ENCODE data around the gene KRTAP4-1. TPM values are rescaled to one million over a fixed set of nuclear protein-coding genes. Genes with fewer than 3 reads are reported as not detected.
"Not testable (repeated sequence)": the region's sequence is repeated elsewhere in the genome, so short reads cannot be mapped to it uniquely, and the experiment has no call there.

The KRTAP4-1 gene
- polyA plus RNA-seq, 3 donors from 2014 or later = not detected

DNA sequence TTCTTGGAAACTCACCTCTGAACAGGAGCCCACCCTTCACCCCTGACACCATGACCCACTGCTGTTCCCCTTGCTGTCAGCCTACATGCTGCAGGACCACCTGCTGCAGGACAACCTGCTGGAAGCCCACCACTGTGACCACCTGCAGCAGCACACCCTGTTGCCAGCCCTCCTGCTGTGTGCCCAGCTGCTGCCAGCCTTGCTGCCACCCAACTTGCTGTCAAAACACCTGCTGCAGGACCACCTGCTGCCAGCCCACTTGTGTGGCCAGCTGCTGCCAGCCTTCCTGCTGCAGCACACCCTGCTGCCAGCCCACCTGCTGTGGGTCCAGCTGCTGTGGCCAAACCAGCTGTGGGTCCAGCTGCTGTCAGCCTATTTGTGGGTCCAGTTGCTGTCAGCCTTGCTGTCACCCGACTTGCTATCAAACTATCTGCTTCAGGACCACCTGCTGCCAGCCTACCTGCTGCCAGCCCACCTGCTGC lies 5.2 kb upstream of the KRTAP4-1 start, which contains the start of gene KRTAP9-1:
KRTAP9-1 (plus strand) TSS at position 51 of the 482 bp plus-strand sequence; CDS start at position 51, 0 bp downstream.
- H3K27ac Mint-ChIP-seq, DNase-seq, H3K36me3 Mint-ChIP-seq, H3K4me1 Mint-ChIP-seq, H3K4me3 Mint-ChIP-seq, H3K9me3 Mint-ChIP-seq: not testable (repeated sequence)
- H3K27me3 Mint-ChIP-seq (ENCODE audit: low read depth in 3 of 3) = peaks cover 5 to 22% (median 6%) of the 10 kb centered on the region in 3 donors

DNA sequence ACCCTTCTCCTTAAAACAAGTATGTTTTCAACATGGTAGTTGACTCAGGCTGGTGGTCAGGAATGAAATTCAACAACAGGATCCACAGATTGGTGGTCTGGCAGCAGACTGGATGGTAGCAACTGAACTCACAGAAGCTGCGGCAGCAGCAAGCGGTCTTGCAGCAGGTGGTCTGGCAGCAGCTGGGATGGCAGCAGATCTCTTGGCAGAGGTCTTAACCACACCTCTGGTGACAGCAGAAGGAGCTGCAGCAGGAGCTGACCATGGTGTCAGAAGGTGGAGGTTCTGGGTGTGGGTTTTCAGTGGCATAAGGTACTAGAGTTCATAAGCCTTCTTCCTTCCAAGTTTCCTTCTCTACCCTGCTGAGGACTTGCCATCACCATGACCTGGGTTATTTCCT lies 2.2 kb upstream of the KRTAP4-1 start:
- Mint-ChIP-seq H3K9me3 (peaks cover 0 to 3% (median 0%) of the 10 kb centered on the region in 6 donors), H3K4me3 (no peak overlapping the region), H3K27ac (no peak overlapping the region), H3K27me3 (ENCODE audit: low read depth in 3 of 3) (peaks cover 8 to 22% (median 9%) of the 10 kb centered on the region in 3 donors), H3K36me3 (no peaks in the 10 kb centered on the region), H3K4me1 (no peaks in the 10 kb centered on the region)
- DNase-seq = no peak

DNA sequence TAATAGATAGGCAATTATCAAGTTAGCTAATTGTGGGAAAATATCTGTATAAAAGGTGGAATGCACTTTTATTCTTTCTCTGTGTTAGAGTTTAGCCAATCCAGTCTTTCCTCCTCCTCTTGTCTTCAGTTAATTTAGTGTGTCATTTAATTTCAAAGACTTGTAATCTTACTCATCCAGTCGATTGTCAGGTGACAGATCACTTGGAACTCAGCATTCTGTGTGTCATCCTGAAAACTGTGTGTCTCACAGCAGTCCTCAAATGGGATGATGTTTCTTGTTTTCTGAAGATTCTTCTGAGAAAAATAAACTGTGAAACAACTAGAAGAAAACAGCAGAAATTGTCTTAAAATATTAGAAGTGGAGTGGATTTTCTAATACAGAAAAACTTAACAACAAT lies 290 bp upstream of the KRTAP4-1 start:
- H3K36me3 Mint-ChIP-seq = no peaks in the 10 kb centered on the region
- no peaks in the 10 kb centered on the region for H3K9me3 Mint-ChIP-seq
- H3K27me3 Mint-ChIP-seq (ENCODE audit: low read depth in 3 of 3) = peaks cover 4 to 11% (median 5%) of the 10 kb centered on the region in 3 donors
- no peaks in the 10 kb centered on the region for H3K4me1 Mint-ChIP-seq
- H3K27ac Mint-ChIP-seq = no peak overlapping the region
- H3K4me3 Mint-ChIP-seq = no peak overlapping the region
- no peak for DNase-seq

DNA sequence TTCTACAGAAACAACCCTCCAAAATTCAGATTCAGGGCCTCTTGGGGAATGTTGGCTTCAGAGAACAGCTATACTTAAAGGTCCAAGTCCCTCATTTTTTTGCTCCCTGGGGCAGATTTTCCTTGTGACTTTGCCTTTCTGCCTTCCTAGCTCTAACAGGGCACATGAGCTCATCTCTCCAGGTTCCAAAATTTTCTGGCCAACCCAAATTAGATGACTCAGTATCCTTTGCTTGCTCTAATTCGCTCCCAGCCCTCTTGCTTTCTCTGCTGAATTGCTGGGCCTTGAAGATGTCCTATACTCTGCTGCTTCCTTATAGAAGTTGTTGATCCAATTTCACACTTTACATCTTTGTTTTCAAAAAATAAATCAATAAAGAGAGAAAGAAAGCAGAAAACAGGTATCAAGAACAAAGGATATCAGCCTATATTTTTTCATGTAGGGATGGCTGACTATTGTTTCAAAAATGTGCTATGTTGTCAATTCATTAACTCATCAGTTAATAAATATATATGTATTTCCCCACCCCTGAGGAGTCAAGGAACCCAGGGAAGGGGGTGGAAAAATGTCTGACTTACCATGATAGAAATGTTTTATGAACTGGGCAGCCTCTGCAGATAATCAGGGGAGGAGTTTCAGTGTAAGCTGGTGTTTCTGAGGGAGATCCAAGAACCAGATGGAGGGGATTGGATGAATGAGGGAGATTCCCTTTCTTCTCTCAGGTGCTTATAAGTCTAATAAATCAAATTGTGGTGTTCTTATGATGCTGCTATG lies 5.7 kb downstream of the KRTAP4-1 start:
- DNase-seq = no peak
- Mint-ChIP-seq H3K36me3 (no peaks in the 10 kb centered on the region), H3K9me3 (no peaks in the 10 kb centered on the region), H3K4me3 (no peak overlapping the region), H3K4me1 (no peaks in the 10 kb centered on the region), H3K27me3 (ENCODE audit: low read depth in 3 of 3) (peaks cover 0 to 3% (median 2%) of the 10 kb centered on the region in 3 donors), H3K27ac (no peak overlapping the region)

DNA sequence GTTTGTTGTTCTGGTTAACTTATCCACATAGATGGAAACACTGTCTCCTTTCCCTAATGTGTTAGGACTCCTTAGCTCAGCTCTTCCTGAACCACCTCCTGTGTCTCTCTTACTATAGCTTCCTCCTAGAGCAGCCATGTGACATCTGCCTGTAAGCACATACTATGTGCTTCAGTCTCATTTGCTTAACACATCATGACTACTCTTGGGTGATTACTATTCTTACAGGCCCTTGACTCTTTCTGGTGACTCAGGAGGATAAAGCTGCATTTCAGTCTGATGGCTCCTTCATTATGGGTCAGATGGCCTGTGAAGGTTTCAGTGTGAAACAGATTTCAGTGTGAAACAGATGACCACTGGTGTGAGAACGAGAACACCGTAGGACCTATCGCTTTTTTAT lies 6.4 kb downstream of the KRTAP4-1 start:
- Mint-ChIP-seq H3K27ac (no peak overlapping the region), H3K36me3 (no peaks in the 10 kb centered on the region), H3K9me3 (no peaks in the 10 kb centered on the region), H3K4me3 (no peak overlapping the region), H3K4me1 (no peaks in the 10 kb centered on the region), H3K27me3 (ENCODE audit: low read depth in 3 of 3) (peaks cover under 1 to 8% (median 2%) of the 10 kb centered on the region in 3 donors)
- no peak for DNase-seq

DNA sequence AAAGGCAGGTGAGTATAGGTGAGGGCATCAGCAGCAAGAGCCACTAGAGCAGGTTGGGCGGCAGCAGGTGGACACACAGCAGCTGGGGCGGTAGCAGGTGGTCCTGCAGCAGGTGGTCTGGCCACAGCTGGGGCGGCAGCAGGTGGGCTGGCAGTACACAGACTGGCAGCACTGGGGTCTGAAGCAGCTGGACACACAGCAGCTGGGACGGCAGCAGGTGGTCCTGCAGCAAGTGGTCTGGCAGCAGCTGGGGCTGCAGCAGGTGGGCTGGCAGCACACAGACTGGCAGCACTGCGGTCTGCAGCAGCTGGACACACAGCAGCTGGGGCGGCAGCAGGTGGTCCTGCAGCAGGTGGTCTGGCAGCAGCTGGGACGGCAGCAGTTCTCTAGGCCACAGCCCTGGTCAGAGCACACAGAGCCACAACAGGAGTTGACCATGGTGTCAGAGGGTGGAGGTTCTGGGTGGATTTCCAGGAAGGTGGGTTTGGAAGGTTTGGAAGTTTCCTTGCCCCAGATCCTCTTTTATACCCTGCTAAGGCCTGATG lies 6.9 kb downstream of the KRTAP4-1 start, which contains the start of gene KRTAP4-2:
KRTAP4-2 (minus strand) TSS at position 495 of the 545 bp plus-strand sequence; CDS start at position 438, 57 bp downstream.
- Mint-ChIP-seq H3K27ac (no peak within 1 kb of the TSS), H3K27me3 (ENCODE audit: low read depth in 3 of 3) (peaks cover 2 to 7% (median 2%) of the 10 kb centered on the region in 3 donors), H3K4me3 (no peak within 1 kb of the TSS), H3K9me3 (no peaks in the 10 kb centered on the region), H3K36me3 (no peaks in the 10 kb centered on the region), H3K4me1 (no peaks in the 10 kb centered on the region)
- DNase-seq = no peak

DNA sequence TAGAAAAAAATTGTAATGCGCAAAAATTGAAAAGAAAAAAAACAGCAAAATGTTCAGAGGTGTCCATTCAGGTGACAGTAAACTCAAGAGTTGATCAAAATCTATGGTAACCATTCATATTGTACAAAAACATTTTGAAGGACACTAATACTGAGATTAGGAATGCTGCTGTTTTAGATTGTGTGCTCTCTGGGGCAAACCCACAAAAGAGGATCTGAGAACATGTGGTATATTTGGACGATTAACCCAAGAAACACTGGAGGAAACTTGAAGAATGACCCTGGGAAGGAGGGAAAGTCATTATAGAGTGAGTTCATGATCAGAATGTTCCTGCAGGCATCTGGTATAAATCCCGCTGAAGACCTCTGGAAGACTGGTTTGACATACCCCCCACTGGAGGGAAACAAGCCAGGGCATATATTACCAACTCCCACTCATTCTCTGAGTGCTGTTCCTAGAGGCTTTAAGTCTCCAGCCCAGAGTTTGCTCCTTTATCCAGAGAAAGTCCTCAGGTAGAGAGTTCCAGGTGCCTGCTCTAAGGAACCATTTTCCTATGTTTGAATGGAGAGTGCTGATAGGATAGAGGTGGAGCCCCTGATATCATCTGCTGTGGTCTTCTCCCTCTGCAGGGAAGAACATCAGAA lies 7.8 kb downstream of the KRTAP4-1 start:
- H3K27me3 Mint-ChIP-seq (ENCODE audit: low read depth in 3 of 3) = peaks cover 2 to 7% (median 2%) of the 10 kb centered on the region in 3 donors
- H3K27ac Mint-ChIP-seq = no peak overlapping the region
- no peak overlapping the region for H3K4me3 Mint-ChIP-seq
- no peak for DNase-seq
- no peaks in the 10 kb centered on the region for H3K36me3 Mint-ChIP-seq
- H3K9me3 Mint-ChIP-seq = no peaks in the 10 kb centered on the region
- no peaks in the 10 kb centered on the region for H3K4me1 Mint-ChIP-seq

DNA sequence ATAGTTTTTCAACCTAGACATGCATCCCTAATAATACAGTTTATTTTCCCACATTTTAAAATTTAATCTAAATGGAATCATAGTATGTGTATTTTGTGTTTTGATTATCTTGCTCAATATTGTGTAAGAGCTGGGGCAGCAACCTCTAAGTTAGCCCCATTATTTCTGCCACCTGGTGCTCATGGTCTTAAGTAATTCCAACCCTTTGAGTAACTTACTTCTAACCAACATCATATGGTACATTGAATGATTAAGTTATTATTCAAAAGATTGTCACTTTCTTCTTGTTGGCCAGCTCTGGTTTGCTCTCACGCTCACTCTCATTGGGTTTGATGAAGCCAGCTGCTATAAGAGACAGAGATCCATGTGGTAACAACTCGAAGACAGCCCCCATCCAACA lies 12.8 kb downstream of the KRTAP4-1 start:
- no peak overlapping the region for H3K27ac Mint-ChIP-seq
- H3K27me3 Mint-ChIP-seq (ENCODE audit: low read depth in 3 of 3) = peaks cover 2 to 5% (median 4%) of the 10 kb centered on the region in 3 donors
- H3K4me3 Mint-ChIP-seq = no peak overlapping the region
- no peaks in the 10 kb centered on the region for H3K9me3 Mint-ChIP-seq
- no peaks in the 10 kb centered on the region for H3K4me1 Mint-ChIP-seq
- DNase-seq = no peak
- no peaks in the 10 kb centered on the region for H3K36me3 Mint-ChIP-seq

DNA sequence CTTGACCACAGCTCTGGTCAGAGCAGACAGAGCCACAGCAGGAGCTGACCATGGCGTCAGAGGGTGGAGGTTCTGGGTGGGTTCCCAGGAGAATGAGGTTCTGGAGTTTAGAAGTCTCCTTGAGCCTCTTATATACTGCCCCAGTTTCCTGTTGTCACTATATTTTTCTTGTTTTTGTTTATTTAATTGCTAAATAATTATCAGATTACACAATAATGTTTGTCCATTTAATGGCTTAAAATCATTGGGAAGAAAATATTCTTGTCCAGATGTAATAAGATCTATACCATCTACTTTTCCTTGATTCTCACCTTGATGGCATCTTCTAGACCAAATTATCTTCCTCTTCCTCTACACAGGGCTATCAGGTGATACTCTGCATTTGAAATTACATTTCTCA lies 16.6 kb downstream of the KRTAP4-1 start, which contains the start of gene KRTAP4-3:
KRTAP4-3 (minus strand) TSS at position 101 of the 400 bp plus-strand sequence; CDS start at position 52, 49 bp downstream.
- H3K27ac Mint-ChIP-seq = no peak within 1 kb of the TSS
- H3K4me1 Mint-ChIP-seq = no peaks in the 10 kb centered on the region
- no peaks in the 10 kb centered on the region for H3K36me3 Mint-ChIP-seq
- no peaks in the 10 kb centered on the region for H3K9me3 Mint-ChIP-seq
- H3K4me3 Mint-ChIP-seq = no peak within 1 kb of the TSS
- peaks cover 3 to 6% (median 5%) of the 10 kb centered on the region in 3 donors for H3K27me3 Mint-ChIP-seq (ENCODE audit: low read depth in 3 of 3)
- DNase-seq = no peak

DNA sequence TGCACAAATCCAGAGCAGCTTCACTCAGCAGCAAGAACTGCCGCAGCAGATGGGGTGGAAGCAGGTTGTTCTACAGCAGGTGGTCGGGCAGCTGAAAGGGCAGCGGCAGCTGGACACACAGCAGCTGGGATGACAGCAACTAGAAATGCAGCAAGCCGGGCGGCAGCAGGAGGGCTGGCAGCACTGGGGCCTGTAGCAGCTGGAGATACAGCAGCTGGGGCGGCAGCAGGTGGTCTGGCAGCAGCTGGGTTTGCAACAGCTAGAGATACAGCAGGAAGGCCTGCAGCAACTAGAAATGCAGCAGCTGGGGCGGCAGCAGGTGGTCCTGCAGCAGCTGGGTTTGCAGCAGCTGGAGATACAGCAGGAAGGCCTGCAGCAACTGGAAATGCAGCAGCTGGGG lies 17.1 kb downstream of the KRTAP4-1 start:
- DNase-seq = no peak
- H3K36me3 Mint-ChIP-seq = no peaks in the 10 kb centered on the region
- peaks cover 3 to 7% (median 5%) of the 10 kb centered on the region in 3 donors for H3K27me3 Mint-ChIP-seq (ENCODE audit: low read depth in 3 of 3)
- H3K27ac Mint-ChIP-seq = no peak overlapping the region
- no peaks in the 10 kb centered on the region for H3K9me3 Mint-ChIP-seq
- no peak overlapping the region for H3K4me3 Mint-ChIP-seq
- H3K4me1 Mint-ChIP-seq = no peaks in the 10 kb centered on the region

DNA sequence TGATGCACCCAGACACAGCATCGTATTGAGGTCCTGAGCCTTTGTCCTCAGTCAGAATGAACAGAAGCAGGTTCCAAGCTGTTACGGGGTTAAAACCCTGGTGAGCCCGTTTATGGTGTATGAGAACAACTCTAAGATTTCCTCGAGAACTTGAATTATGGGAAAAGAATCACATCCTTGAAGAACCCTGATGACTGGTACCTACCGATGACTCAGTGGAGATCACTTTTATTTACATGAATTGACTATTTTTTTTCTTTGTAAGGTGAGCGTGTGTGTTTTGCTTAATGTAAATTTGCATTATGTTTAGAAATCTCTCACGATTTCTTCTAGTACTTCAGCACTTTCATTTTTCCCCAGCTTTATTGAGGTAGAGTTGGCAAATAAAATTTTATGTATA lies 20.9 kb downstream of the KRTAP4-1 start:
- no peak for DNase-seq
- Mint-ChIP-seq H3K27ac (no peak overlapping the region), H3K4me3 (no peak overlapping the region)

DNA sequence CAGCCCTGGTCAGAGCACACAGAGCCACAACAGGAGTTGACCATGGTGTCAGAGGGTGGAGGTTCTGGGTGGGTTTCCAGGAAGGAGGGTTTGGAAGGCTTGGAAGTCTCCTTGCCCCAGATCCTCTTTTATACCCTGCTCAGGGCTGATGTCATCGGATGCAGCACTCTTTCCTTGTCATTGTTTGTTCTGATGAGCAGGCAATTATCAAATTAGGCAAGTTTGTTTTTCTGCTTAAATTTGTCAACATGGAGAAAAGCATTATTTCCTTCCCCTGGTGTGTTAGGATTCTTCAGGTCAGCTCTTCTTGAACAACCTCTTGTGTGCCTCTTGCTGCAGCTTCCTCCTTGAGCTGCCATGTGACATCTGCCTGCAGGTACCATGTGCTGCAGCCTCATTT lies 24.1 kb downstream of the KRTAP4-1 start, which contains the start of gene KRTAP4-4:
KRTAP4-4 (minus strand) TSS at position 101 of the 400 bp plus-strand sequence; CDS start at position 44, 57 bp downstream.
- peaks cover 4 to 12% (median 11%) of the 10 kb centered on the region in 3 donors for H3K27me3 Mint-ChIP-seq (ENCODE audit: low read depth in 3 of 3)
- H3K27ac Mint-ChIP-seq = no peak within 1 kb of the TSS
- no peaks in the 10 kb centered on the region for H3K4me1 Mint-ChIP-seq
- H3K36me3 Mint-ChIP-seq = no peaks in the 10 kb centered on the region
- no peaks in the 10 kb centered on the region for H3K9me3 Mint-ChIP-seq
- no peak for DNase-seq
- no peak within 1 kb of the TSS for H3K4me3 Mint-ChIP-seq

More for the DNA sequence above, 20.9 kb downstream of the KRTAP4-1 start:
- H3K36me3 Mint-ChIP-seq = no peaks in the 10 kb centered on the region
- H3K9me3 Mint-ChIP-seq = no peaks in the 10 kb centered on the region
- no peaks in the 10 kb centered on the region for H3K4me1 Mint-ChIP-seq
- peaks cover 8 to 11% (median 9%) of the 10 kb centered on the region in 3 donors for H3K27me3 Mint-ChIP-seq (ENCODE audit: low read depth in 3 of 3)

DNA sequence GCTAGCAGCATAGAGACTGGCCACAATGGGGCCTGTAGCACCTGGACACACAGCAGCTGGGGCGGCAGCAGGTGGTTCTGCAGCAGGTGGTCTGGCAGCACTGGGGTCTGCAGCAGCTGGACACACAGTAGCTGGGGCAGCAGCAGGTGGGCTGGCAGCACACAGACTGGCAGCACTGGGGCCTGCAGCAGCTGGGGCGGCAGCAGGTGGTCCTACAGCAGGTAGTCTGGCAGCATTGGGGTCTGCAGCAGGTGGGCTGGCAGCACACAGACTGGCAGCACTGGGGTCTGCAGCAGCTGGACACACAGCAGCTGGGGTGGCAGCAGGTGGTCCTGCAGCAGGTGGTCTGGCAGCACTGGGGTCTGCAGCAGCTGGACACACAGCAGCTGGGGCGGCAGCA lies 24.5 kb downstream of the KRTAP4-1 start:
- not testable (repeated sequence) for H3K4me3 Mint-ChIP-seq, H3K36me3 Mint-ChIP-seq, DNase-seq, H3K9me3 Mint-ChIP-seq, H3K27ac Mint-ChIP-seq, H3K4me1 Mint-ChIP-seq
- H3K27me3 Mint-ChIP-seq (ENCODE audit: low read depth in 3 of 3) = peaks cover 4 to 13% (median 12%) of the 10 kb centered on the region in 3 donors

DNA sequence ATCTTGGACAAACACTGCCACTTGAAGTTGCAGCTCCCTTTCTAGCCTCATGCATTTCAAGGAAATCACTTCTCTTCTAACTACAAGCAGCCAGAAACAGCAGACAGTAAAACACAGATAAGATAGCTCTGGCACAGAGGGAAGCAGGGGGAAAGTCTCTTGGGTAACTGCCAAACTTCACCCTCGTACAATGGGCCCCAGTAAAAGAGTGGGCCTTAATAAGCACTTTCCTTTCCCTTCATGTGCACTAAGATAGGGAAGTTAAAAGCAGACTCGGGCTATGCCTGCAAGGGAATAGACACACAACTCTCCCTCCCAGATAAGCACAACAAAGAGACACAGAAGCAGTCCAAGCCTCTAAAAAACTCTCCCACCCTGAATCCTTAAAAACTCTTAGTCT lies 30.9 kb downstream of the KRTAP4-1 start:
- Mint-ChIP-seq H3K36me3 (no peaks in the 10 kb centered on the region), H3K4me1 (no peaks in the 10 kb centered on the region), H3K4me3 (no peak overlapping the region), H3K9me3 (no peaks in the 10 kb centered on the region), H3K27ac (no peak overlapping the region), H3K27me3 (ENCODE audit: low read depth in 3 of 3) (peaks cover 2 to 12% (median 4%) of the 10 kb centered on the region in 3 donors)
- DNase-seq = no peak
